Right renal pelvis (tissue), 4 donors: ENCODE data around the gene LRRN2. TPM values are rescaled to one million over a fixed set of nuclear protein-coding genes. Genes with fewer than 3 reads are reported as not detected.

Experiments used
- DNase-seq, 4 donors: peaks; one replicate each; pipeline ENCODE4 v3.0.0-alpha.2; 2013; ENCODE audit warnings: low read depth in 4 of 4, low spot score in 3 of 4, missing footprints in 1 of 4
- polyA plus RNA-seq, 4 donors: library from polyadenylated mRNA; unstranded; fragments of 120-200 nt; gene quantifications; one replicate each; pipeline ENCODE4 v1.2.1, GENCODE V29; 2013; ENCODE audit not compliant: insufficient read length in 4 of 4

Gene LRRN2
- polyA plus RNA-seq, 4 donors = 12.1 to 15.7 (median 13.3) TPM

GRCh38 chr1:204713541-204713940, 28.0 kb upstream of the LRRN2 start:
- DNase-seq = no peak

- DNase-seq = no peak
Observed at GRCh38 chr1:204712708-204713430, 27.3 kb upstream of the LRRN2 start.

- DNase-seq = no peak
Observed at GRCh38 chr1:204711947-204712701, 26.6 kb upstream of the LRRN2 start.

GRCh38 chr1:204711103-204711946, 25.8 kb upstream of the LRRN2 start:
- DNase-seq = no peak

- DNase-seq = no peak
Observed at GRCh38 chr1:204709960-204710912, 24.7 kb upstream of the LRRN2 start.

- no peak for DNase-seq
Observed at GRCh38 chr1:204709021-204709420, 23.5 kb upstream of the LRRN2 start.

- DNase-seq = no peak
Observed at GRCh38 chr1:204706838-204707509, 21.4 kb upstream of the LRRN2 start.

- no peak for DNase-seq
Observed at GRCh38 chr1:204705888-204706837, 20.6 kb upstream of the LRRN2 start.

- DNase-seq = no peak
Observed at GRCh38 chr1:204705493-204705811, 19.9 kb upstream of the LRRN2 start.

GRCh38 chr1:204704794-204705492, 19.4 kb upstream of the LRRN2 start:
- DNase-seq = no peak

- no peak for DNase-seq
Observed at GRCh38 chr1:204703826-204704612, 18.5 kb upstream of the LRRN2 start.

- DNase-seq = no peak
Observed at GRCh38 chr1:204703268-204703664, 17.7 kb upstream of the LRRN2 start.

GRCh38 chr1:204702552-204703267, 17.2 kb upstream of the LRRN2 start:
- DNase-seq = no peak

- no peak for DNase-seq
Observed at GRCh38 chr1:204701229-204701628, 15.7 kb upstream of the LRRN2 start.

GRCh38 chr1:204697893-204698292, 12.4 kb upstream of the LRRN2 start:
- DNase-seq = no peak

GRCh38 chr1:204696606-204697005, 11.1 kb upstream of the LRRN2 start:
- DNase-seq = no peak

- DNase-seq = no peak
Observed at GRCh38 chr1:204695692-204696091, 10.2 kb upstream of the LRRN2 start.
